GM21526 (cell line): ENCODE data around the gene HPCAL1.

ENCODE experiments used
- ATAC-seq: cut with Tn5 transposase; IDR thresholded peaks from one replicate; pipeline ENCODE4 v1.9.1; 2021; ENCODE audit warnings: moderate library complexity; ENCODE audit not compliant: unreplicated experiment, low FRiP score

Gene HPCAL1

GRCh38 chr2:10300328-10300920, 2.3 kb upstream of the HPCAL1 start:
- no peak for ATAC-seq

GRCh38 chr2:10300997-10301940, 1.4 kb upstream of the HPCAL1 start:
- ATAC-seq, result no peak

- no peak for ATAC-seq
Observed at GRCh38 chr2:10301941-10302478, 694 bp upstream of the HPCAL1 start.

- ATAC-seq, result peak; percentile 13
Observed at GRCh38 chr2:10303181-10303693, 533 bp downstream of the HPCAL1 start.

GRCh38 chr2:10303694-10304378, 1.1 kb downstream of the HPCAL1 start:
- peak; percentile 18 for ATAC-seq

GRCh38 chr2:10304458-10305253, 2.0 kb downstream of the HPCAL1 start:
- ATAC-seq, result no peak

- ATAC-seq, result no peak
Observed at GRCh38 chr2:10305254-10305635, 2.5 kb downstream of the HPCAL1 start.

GRCh38 chr2:10305715-10306114, 3.0 kb downstream of the HPCAL1 start:
- no peak for ATAC-seq

- ATAC-seq, result no peak
Observed at GRCh38 chr2:10306901-10307463, 4.3 kb downstream of the HPCAL1 start.

- no peak for ATAC-seq
Observed at GRCh38 chr2:10307561-10308156, 5.0 kb downstream of the HPCAL1 start.

- no peak for ATAC-seq
Observed at GRCh38 chr2:10308866-10309265, 6.2 kb downstream of the HPCAL1 start.

- no peak for ATAC-seq
Observed at GRCh38 chr2:10309286-10309685, 6.6 kb downstream of the HPCAL1 start.

GRCh38 chr2:10310309-10310888, 7.7 kb downstream of the HPCAL1 start:
- no peak for ATAC-seq

- ATAC-seq, result no peak
Observed at GRCh38 chr2:10311736-10312135, 9.0 kb downstream of the HPCAL1 start.

GRCh38 chr2:10312437-10312957, 9.8 kb downstream of the HPCAL1 start:
- no peak for ATAC-seq

- no peak for ATAC-seq
Observed at GRCh38 chr2:10316336-10316735, 13.6 kb downstream of the HPCAL1 start.

GRCh38 chr2:10316860-10317259, 14.2 kb downstream of the HPCAL1 start:
- ATAC-seq, result no peak

GRCh38 chr2:10317646-10318045, 14.9 kb downstream of the HPCAL1 start:
- no peak for ATAC-seq

GRCh38 chr2:10318345-10318744, 15.6 kb downstream of the HPCAL1 start:
- ATAC-seq, result no peak
